Transverse colon (tissue), 4 donors: ENCODE results near the gene MYO18B. TPM values are rescaled to one million over a fixed set of nuclear protein-coding genes. Genes with fewer than 3 reads are reported as not detected.
"Not testable (repeated sequence)": the region's sequence is repeated elsewhere in the genome, so short reads cannot be mapped to it uniquely, and the experiment has no call there.

Experiments
- DNase-seq: peaks from one replicate; pipeline ENCODE4 v3.0.0-alpha.2; 2019
- H3K27ac ChIP-seq, 4 donors: fragments of 200-600 bp; sonication (generic); 2 replicates each; pipeline ENCODE4 v1.5.1; 2016 to 2018; ENCODE audit warnings: inconsistent platforms in 4 of 4
- H3K27me3 ChIP-seq: fragments of 200-600 bp; sonication (generic); 2 replicates; pipeline ENCODE4 v1.5.1; 2017; ENCODE audit warnings: inconsistent platforms
- H3K36me3 ChIP-seq, 4 donors: fragments of 200-600 bp; sonication (generic); 2 replicates each; pipeline ENCODE4 v1.5.1; 2017 to 2019; ENCODE audit warnings: inconsistent platforms in 4 of 4
- H3K4me1 ChIP-seq, 4 donors: fragments of 200-600 bp; sonication (generic); 2 replicates each; pipeline ENCODE4 v1.5.1; 2017 to 2020; ENCODE audit warnings: inconsistent platforms in 4 of 4
- H3K4me3 ChIP-seq, 4 donors: fragments of 200-600 bp; sonication (generic); 1 replicate in 1 of 4; 2 replicates in 3 of 4; pipeline versions ENCODE4 v1.5.1 to v1.6.1; 2017 to 2019; ENCODE audit warnings: inconsistent platforms in 4 of 4
- H3K9me3 ChIP-seq, 2 donors: fragments of 200-600 bp; sonication (generic); 2 replicates each; pipeline ENCODE4 v1.5.1; 2017 to 2019; ENCODE audit warnings: inconsistent platforms in 2 of 2
- EP300 ChIP-seq: sonication (generic); formaldehyde crosslinking; IDR thresholded peaks from one replicate; pipeline ENCODE4 v1.6.1; 2017; ENCODE audit warnings: antibody characterized with exemption, low read depth
- POLR2A ChIP-seq: fragments of 450-650 bp; IDR thresholded peaks from one replicate; pipeline ENCODE4 v1.6.1; 2016; ENCODE audit warnings: antibody characterized with exemption, mild to moderate bottlenecking, moderate library complexity
- POLR2AphosphoS5 ChIP-seq, 3 donors: sonication (generic); formaldehyde crosslinking; IDR thresholded peaks; one replicate each; pipeline ENCODE4 v1.6.1; 2016; ENCODE audit warnings: antibody characterized with exemption in 3 of 3
- WGBS, 2 donors: methylation state at CpG; one replicate each; pipeline ENCODE4 v1.1.5; 2018; ENCODE audit warnings: low coverage in 1 of 2; 5-methylcytosine and 5-hydroxymethylcytosine counted together
- in situ Hi-C, 4 donors: fragments of 200-750 bp; cut with MboI; loops; one replicate each; pipeline versions ENCODE4 v1.15.0 to v1.15.1; 2017; ENCODE audit warnings: low sequenced_read_pairs in 3 of 4, low pct_ligation_motif_present in 1 of 4, low pct_unique_long_range_greater_than_20kb in 1 of 4
- intact Hi-C: fragments of 100-400 bp; cut with DNase I; formaldehyde crosslinking; loops from one replicate; pipeline ENCODE4 v1.15.1; 2023; ENCODE audit warnings: low total_unique reads
- total RNA-seq, 4 donors: library from RNA; depleted of rRNA; stranded (reverse); fragments of >200 nt; gene quantifications; one replicate each; pipeline ENCODE4 v1.1.0, GENCODE V29; 2016
- TF ChIP-seq, protein P1 (sequence below), 5 experiments: fragments of 200-600 bp in 3 of 5; fragments of 450-650 bp in 2 of 5; sonication (generic) in 3 of 5; IDR thresholded peaks; 1 replicate in 2 of 5; 2 replicates in 3 of 5; pipeline ENCODE4 v1.5.1; 2016 to 2017; ENCODE audit warnings: antibody characterized with exemption in 5 of 5, inconsistent platforms in 3 of 5, mild to moderate bottlenecking in 2 of 5, moderate library complexity in 1 of 5

MYO18B gene
- total RNA-seq, 4 donors from 2014 or later, result 0.27 TPM; not detected in 3

DNA sequence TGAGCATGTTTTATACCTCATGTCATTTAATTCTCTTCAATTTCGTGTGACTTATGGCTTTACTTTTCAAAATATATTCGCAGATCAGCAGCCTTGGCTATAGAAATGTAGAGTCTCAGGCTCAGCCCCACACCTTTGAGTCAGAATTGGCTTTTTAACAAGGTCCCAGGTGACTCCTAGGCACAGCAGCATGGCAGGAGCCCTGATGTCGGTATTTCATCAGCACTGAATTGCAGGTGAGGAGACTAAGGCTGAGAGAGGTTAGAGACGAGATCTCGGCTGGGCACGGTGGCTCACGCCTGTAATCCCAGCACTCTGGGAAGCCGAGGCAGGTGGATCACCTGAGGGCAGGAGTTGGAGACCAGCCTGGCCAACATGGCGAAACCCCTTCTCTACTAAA is 230.4 kb downstream of the MYO18B start:
- no peaks in the 10 kb centered on the region for H3K36me3 ChIP-seq
- in situ Hi-C loops, result no loop called here
- H3K9me3 ChIP-seq, result no peaks in the 10 kb centered on the region
- H3K27ac ChIP-seq, result no peak overlapping the region
- WGBS, 2 donors, result 57 to 69% methylated on average over 3 to 9 of the region's 9 CpGs
- H3K4me1 ChIP-seq, result no peaks in the 10 kb centered on the region
- TF ChIP-seq, protein P1, sequence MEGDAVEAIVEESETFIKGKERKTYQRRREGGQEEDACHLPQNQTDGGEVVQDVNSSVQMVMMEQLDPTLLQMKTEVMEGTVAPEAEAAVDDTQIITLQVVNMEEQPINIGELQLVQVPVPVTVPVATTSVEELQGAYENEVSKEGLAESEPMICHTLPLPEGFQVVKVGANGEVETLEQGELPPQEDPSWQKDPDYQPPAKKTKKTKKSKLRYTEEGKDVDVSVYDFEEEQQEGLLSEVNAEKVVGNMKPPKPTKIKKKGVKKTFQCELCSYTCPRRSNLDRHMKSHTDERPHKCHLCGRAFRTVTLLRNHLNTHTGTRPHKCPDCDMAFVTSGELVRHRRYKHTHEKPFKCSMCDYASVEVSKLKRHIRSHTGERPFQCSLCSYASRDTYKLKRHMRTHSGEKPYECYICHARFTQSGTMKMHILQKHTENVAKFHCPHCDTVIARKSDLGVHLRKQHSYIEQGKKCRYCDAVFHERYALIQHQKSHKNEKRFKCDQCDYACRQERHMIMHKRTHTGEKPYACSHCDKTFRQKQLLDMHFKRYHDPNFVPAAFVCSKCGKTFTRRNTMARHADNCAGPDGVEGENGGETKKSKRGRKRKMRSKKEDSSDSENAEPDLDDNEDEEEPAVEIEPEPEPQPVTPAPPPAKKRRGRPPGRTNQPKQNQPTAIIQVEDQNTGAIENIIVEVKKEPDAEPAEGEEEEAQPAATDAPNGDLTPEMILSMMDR (IDR thresholded peaks at IDR 0.05), result no peak
- no peak for TF ChIP-seq EP300
- TF ChIP-seq POLR2AphosphoS5 (IDR thresholded peaks at IDR 0.05), result no peak
- intact Hi-C loops, result no loop called here
- DNase-seq, result no peak
- no peaks in the 10 kb centered on the region for H3K27me3 ChIP-seq
- H3K4me3 ChIP-seq, result no peak overlapping the region

DNA sequence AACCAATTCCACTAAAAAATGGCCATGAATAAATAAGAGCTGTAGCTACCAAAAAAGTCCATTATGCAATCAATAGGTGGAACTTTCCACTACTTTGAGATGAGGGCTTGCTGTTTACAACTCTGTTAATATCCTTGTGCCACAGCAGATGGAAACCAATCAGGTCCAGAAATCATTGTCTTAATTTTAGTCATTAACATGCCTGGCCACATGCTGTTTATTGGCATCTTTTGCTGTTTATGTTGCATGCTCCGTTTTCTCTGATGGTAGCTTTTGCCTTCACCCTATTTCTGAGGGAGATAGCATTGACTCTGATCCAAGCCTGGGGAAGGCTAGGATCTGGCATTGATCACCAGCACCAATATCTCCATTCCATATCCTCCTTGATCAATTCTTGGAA is 234.4 kb downstream of the MYO18B start:
- Histone ChIP-seq H3K9me3 (no peaks in the 10 kb centered on the region), H3K27ac (no peak overlapping the region), H3K36me3 (no peaks in the 10 kb centered on the region), H3K27me3 (no peaks in the 10 kb centered on the region), H3K4me1 (no peaks in the 10 kb centered on the region), H3K4me3 (no peak overlapping the region)
- in situ Hi-C loops, result no loop called here
- DNase-seq, result no peak
- TF ChIP-seq POLR2AphosphoS5 (IDR thresholded peaks at IDR 0.05) (no peak), EP300 (no peak), POLR2A (no peak)
- TF ChIP-seq, protein P1 (IDR thresholded peaks at IDR 0.05), result no peak
- WGBS, 2 donors, result 17 to 59% methylated on average over 1 of the region's 1 CpG
- intact Hi-C loops, result no loop called here

DNA sequence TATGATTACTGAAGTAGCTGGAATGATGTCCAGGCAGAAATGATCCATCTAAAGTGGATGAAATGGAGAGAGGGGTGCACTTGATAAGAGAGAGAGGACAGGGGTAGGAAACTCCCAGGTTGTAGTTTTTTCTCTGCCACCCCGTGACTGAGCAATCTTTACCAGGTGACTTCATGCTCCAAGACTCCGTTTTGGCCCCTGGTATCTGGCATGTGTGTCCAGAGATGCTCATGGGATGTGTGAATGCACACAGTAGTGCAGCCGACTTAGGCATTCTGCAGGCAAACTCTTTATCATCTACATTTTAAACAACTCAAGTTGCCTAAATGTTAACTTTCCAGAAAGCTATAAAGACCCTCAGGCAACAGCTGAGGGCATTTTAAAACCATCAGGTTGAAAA is 238.0 kb downstream of the MYO18B start:
- Histone ChIP-seq H3K27ac (no peak overlapping the region), H3K9me3 (no peaks in the 10 kb centered on the region), H3K27me3 (no peaks in the 10 kb centered on the region), H3K4me1 (no peaks in the 10 kb centered on the region), H3K36me3 (no peaks in the 10 kb centered on the region), H3K4me3 (no peak overlapping the region)
- in situ Hi-C loops (no loop called here), intact Hi-C loops (no loop called here)
- DNase-seq, result no peak
- 45% methylated on average over 3 of the region's 3 CpGs; no CpG with 5 or more reads in 1 of the 2 donors for WGBS, 2 donors
- no peak for TF ChIP-seq POLR2A
- no peak for TF ChIP-seq EP300
- TF ChIP-seq, protein P1 (IDR thresholded peaks at IDR 0.05), result no peak
- no peak for TF ChIP-seq POLR2AphosphoS5 (IDR thresholded peaks at IDR 0.05)

DNA sequence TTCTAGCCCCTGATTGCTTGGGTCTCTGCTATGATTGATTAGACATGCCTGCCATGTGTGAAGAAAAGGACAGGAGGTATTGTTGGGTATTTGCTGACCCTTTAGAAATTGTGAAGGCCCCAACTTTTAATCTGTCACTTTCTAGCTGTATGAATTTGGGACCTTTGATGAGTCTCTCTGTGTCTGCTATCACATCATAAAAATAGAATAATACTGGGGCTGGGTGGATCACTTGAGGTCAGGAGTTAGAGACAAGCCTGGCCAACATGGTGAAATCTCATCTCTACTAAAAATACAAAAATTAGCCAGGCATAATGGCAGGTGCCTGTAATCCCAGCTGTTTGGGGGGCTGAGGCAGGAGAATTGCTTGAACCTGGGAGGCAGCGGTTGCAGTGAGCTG is 242.9 kb downstream of the MYO18B start:
- H3K36me3 ChIP-seq, H3K4me3 ChIP-seq, H3K27ac ChIP-seq, intact Hi-C loops, H3K9me3 ChIP-seq, H3K27me3 ChIP-seq, DNase-seq, H3K4me1 ChIP-seq, in situ Hi-C loops: not testable (repeated sequence)
- 88 to 95% methylated on average over 1 of the region's 1 CpG for WGBS, 2 donors

DNA sequence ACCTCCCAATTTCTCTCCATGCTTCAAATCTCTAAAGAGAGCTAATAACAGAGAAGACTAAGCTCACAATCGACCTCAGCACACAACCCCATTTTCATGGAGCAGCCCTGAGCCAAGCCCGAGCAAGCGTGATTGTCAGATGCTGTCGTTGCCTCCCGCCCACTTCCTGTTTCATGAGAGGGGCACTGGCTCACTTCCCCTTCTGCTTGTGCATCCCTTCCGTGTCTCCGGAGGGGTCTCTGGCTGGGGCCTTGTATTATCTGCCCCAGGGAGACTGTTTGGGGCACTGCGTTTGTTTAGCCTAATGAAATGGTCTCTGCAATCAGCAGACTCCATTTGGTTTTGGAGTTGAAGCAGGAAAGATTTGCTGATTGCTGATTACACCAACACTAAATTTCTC is 246.0 kb downstream of the MYO18B start:
- no peak for TF ChIP-seq POLR2A
- in situ Hi-C loops (no loop called here), intact Hi-C loops (no loop called here)
- no peaks in the 10 kb centered on the region for H3K27me3 ChIP-seq
- H3K36me3 ChIP-seq, result no peaks in the 10 kb centered on the region
- no peaks in the 10 kb centered on the region for H3K9me3 ChIP-seq
- 24% methylated on average over 8 of the region's 8 CpGs; no CpG with 5 or more reads in 1 of the 2 donors for WGBS, 2 donors
- no peak overlapping the region for H3K27ac ChIP-seq
- H3K4me1 ChIP-seq, result no peaks in the 10 kb centered on the region
- H3K4me3 ChIP-seq, result no peak overlapping the region
- DNase-seq, result no peak
